ENCODE results near the gene CUL1.

CUL1 gene

DNA sequence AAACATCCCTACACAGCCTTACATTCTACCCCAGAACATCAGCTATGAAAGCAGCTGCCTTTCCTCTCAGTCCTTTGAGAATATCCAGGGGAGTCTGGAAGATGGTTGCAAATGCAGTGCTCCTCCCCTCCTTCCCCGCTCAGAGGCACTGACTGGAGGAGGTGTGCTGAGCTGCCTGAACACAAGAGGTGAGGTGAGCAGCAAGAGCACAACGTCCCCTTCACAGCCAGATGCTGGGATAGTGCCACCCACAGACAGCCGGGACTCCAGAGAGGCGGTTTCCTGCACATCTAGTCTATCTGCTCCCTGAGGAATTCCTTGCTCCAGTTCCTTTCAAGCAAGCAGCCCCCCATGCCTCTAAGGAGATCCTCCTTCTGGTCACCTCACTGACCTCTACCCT lies 111.2 kb downstream of the CUL1 start:
- no peak for DNase-seq

DNA sequence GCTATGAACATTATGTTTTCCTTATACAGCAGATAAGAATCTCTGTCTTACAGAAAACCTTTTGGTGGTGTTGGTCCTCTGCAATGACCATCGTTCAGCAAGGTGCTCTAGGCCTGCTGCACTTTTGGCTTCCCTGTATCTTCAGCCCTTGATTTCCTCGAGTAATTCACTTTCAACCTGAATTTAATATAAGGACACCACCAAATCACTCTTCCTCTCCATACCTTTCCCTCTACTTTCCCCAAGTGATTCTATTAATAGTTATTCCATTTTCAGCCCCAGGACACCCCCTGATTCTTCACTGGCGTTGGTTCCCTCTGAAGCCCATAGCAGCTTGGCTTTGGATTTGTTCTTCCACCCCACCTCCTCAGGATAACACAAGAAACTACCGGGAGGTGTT lies 113.2 kb downstream of the CUL1 start:
- no peak for DNase-seq

DNA sequence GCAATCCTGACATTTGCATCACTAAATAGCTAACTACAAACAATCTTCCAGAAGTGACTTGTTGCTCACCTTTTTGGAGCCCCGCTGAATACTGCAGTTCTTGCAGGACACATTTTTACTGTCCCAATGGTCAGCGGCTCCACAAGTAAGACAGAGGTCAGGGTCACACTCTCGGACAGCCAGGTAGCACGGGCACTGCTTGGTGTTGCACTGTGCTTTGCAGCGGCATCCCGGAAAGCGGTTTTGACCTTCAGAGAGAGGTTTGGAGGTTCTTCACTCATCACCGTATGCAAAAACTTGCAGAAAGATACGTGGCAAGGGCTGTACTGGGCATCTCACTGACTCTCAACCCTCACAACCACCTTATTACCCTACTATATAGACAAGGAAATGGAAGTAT lies 115.2 kb downstream of the CUL1 start:
- DNase-seq, result no peak

DNA sequence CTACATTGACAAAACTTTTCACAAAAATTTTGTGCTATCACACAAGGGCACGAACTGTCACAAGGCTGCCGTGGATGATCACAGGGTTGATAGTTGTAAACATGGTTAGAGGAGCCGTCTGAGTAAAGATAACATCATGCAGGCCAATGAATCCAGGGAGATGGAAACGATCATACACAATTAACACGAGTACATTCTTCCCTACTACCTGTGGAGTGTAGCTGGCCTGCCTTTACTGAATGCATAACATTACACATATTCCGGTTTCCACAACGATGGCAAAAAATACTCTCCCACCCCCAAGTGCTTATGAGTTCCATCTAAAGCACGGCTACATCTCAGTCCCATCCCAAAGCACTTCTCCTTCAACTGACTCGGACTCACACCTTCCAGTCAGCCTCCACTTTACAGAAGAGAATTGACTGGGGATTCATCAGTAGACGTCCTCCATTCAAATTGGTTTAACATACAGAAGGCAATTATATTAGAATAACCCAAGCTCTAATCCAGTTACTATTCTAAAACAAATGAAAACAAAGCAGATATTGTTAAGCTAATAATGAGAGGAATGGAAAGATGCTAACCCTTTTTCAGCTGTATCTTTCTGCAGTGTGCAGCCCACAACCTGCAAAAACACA lies 116.3 kb downstream of the CUL1 start:
- no peak for DNase-seq

DNA sequence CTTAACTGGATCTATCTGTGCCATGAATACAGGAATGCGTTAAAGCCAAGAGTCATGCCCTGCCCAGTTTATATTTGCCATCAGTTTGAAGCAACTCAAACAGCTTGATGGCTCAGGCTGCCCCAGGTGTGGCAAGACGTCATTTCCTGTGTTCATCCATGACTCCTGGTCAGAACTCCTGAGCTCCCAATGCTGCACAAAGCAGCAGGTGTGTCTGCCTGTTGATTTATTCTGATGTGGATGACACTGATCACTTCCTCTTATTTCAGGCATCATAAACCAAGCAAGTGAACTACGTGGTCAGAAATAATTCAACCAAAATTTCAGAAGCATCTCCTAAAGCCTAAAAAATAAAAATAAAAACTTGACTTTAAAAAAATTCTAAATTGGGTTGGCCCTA lies 116.9 kb downstream of the CUL1 start:
- no peak for DNase-seq

DNA sequence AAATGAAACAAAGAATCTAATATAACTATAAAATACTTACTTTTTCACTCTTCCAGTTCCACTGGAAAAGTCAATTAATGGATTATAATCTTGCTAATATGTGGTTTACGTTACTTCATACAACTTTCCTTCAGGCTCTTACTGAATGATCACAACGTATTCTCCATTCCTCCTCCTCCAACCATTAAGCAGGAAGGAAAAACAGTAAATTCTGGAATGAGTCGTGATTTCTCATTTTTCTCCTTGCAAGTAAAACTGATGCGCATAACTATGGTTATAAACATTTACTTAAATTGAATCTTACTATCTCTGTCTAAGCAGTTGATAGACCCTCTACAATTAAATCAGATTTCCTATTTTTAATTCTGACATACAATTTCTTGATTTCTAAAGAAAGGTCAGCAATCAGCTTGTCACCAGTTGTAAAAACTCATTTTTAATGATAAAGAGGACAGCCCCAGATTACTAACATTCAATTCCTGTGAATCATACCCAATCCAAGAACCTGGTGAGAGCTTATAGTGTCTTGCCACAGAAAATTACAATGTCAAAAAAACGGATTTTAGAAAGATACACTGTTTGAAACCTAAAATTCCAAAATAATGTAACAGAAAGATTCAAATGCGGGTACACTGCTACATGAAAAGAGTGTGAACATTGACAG lies 121.1 kb downstream of the CUL1 start:
- no peak for DNase-seq

DNA sequence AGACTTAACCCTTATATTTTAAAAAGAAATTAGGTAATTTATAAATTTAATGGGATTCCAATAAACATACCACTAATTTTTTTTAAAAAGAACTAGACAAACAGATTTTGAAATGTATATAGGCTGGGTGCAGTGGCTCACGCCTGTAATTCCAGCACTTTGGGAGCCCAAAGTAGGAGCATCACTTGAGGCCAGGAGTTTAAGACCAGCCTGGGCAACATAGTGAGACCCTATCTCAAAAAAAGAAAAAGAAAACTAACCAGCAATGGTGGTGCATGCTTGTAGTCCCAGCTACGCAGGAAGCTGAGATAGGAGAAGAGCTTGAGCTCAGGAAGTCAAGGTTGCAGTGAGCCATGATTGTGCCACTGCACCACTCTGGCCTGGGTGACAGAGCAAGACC lies 122.7 kb downstream of the CUL1 start:
- DNase-seq, result no peak

DNA sequence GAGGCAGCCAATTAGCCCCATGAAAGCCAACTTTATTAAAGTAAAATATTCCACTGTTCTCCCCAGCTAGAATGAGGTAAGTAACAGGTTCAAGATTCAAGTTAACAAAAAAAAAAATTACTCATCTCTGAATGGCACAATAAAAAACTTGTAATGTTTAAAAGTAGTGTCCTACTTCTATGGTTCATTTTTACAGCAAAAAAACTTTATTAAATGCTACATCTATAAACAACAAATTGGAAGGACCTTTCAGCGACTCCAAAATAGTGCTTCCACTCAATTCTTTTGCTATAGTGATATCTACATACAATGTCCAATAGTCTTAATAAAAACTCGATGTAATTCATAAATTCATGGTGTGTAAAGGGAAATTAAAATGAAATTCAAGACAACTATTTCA lies 126.2 kb downstream of the CUL1 start:
- no peak for DNase-seq

DNA sequence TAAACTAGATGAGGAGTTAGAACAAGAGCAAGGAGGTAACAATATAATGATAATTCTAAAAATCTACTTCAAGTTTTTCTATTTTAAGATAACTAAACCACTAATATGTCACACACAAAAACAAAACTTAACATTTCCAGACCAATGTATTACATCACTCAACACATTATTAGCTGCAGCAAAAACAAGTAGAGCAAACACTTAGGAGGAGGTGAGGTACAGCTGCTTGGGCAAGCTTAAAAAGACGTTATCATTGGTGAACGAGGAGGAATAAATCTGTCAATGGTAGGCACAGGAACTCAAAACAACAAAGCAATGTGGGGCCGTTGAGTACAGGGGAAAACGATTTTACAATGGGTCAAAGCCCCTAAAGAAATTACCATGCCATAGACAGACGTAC lies 126.6 kb downstream of the CUL1 start:
- no peak for DNase-seq

DNA sequence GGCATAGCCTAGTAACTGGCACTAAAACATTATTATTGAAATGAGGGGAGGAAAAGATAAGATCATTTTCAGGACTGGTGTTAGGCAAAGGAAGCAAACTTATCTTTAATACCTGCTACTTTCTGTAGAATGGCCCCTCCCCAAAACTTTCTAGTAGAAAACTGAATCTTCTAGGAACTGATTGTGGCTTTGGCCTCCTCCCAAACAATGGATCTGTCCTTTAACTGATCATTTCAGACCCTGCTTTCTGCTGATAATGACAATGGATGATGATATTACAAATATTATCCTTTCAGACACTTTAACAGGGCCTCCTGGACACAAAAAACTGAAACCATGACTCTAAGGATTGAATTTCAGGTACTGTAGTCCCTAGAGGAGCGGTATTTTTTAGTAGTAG lies 130.3 kb downstream of the CUL1 start:
- no peak for DNase-seq

DNA sequence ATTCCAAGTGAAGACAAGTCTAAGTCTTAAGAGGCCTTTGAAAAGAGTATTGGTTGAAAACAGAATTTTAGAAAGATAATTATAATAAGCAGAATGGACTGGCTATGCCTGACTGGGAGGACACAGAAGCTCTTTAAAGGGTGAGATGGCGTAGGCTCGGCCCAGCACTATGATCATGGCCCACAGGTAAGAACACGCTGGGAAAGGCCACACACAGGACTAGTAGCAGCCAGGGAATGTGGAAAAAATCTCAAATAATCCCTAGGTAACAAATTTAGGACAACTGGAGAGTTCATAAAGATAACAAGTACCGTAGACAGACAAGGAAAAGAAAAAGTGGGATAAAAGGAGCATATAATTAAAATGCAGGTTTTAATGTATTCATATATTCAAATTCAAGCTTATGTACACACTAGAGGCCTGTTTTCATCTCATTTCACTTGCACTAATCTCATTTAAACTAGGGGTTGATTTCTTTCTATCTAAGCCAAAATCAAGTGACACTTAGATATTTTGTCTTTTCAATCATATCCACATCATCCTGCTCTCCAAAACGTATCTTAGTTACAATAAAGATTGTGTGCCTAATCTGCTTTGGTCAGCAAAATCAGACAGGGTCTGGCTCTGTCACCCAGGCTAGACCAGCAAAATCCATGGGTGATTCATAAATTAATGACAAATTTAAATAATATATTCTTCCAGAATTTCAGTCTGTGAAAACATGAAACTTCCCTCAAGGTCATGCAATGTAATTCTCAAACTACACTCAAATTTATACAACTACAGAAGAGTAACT lies 132.4 kb downstream of the CUL1 start:
- no peak for DNase-seq

DNA sequence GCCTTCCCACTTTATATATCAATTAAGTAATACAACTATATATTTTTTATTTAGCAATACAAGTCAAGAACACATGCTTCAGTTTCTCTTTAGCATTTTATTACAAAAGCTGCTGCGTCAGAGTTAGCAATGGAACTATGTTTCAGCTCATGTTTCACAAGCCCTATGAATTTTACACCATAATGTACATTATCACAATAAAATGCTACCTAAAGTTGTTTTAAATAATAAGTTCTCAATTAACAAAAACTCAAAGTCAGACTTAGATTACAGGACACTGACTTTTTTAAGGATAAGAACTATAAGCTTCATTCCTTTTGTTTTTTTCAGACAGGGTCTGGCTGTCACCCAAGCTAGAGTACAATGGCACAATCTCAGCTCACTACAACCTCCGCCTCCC lies 133.1 kb downstream of the CUL1 start:
- DNase-seq, result no peak

DNA sequence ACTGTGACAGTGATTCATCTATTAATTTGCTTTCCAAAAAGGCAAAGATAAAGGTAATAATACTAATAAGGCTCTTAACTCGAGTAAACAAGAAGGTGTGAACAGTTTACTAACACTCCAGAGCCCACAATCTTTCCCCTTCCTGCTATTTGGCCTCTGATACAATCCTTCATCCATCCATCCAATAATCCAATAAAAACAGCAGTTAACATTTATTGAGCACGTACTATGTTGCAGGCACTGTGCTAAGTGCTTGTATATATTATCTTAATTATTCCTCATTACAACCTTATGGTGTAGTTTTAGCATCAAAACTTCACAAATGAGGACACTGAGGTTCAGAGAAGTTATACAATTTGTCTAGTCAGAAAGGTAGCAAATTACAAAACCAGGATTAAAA lies 135.9 kb downstream of the CUL1 start:
- DNase-seq, result no peak

DNA sequence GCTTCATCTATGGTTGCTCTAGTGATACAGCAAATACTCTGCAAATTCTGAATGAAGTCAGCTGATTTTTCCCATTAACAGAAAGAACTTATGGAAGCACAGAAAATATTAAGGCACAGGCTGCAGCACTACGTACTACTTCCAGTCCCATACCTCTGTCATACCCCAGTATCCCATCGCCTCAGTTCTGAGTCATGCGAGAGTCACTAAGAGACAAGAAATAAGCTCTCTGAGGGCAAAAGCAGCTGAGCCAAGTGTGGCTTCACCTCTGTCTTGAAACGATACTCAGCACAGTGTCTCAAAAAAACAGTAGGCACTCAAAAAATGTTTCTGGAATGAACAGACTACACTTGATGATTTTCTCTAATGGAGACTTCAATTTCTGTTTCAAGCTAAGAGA lies 137.2 kb downstream of the CUL1 start:
- no peak for DNase-seq

DNA sequence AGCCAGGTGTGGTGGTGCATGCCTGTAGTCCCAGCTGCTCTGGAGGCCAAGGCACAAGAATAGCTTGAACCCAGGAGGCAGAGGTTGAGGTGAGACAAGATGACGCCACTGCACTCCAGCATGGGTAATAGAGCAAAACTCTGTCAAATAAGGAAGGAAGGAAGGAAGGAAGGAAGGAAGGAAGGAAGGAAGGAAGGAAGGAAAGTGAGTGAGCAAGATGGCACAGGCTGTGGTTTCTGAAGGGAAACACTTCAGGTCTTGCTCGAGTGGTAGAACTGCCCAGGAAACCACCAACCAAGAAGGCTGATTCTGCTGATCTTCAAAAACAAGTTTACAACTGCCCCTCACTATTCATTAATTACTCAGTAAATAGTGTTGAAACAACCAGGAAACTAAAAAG lies 140.2 kb downstream of the CUL1 start:
- DNase-seq, result no peak

DNA sequence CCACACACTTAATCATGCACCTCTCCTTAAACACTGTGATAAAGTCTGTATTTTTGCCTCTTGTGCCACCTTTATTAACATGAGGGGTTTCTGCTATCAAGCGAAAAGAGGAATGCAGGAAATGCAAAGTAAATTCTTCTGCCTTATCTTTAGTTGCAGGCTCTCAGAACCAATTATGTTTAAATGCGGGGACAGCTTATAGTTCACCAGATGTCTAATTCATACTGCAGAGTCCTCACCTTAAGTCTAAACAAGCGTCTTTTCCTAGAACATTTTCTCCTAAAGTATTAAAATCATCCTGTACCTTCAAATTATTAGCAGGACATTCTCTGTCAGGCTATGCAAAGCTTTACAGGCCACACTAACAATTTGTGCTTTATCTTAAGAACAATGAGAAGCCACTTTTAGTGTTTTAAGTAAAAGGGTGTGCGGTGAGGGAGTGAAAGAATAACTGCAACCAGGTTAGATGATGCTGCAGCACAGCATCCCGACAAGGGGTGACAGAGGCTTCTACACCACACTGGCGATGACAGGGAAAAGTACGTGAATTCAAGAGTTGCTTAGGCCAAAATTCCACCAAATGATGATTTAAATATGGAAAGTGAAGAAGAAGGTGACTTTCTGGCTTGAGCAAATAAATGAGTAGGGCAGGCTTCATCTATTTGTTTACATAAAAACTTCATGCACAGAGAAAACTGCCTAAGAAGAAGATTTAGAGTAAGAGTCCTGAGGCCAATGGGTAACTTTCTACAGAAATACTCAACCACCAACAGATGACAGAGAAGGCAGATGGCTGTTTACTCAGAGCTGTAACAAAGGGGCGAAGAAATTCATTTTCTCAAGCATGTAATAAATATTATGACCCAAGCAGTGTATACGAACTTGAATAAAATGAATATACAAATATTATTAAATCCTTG lies 149.4 kb downstream of the CUL1 start:
- DNase-seq, result no peak

DNA sequence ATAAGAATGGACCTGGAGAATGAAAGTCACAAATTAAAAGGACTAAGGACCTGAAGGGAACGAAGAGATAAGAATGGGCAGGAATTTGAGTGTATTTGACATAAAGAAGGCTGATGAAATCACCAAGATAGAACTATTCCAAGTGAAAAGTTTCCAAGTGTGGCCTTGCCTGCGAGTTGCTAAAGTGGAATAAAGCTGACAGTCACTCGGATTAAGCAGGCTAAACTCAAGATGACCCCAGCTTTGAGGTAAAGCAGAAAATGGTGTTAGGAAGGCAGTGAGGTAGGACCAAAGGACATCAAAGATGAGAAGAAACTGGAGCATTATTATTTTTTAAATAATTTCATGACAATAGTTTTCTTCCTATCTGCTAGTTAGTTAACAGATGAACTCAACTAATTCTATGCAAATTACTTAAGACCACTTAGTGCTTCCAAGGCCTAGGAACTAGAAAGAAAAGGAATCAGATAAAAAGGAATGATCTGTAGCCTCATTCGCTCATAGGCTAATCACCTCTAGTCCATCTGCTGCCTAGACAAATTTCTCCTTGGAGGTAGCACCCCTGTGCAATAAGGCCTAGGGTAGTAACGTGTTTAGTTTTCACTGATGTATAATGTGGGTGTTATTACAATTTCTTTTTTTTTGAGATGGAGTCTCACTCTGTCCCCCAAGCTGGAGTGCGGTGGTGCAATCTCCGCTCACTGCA lies 150.8 kb downstream of the CUL1 start:
- DNase-seq, result no peak

DNA sequence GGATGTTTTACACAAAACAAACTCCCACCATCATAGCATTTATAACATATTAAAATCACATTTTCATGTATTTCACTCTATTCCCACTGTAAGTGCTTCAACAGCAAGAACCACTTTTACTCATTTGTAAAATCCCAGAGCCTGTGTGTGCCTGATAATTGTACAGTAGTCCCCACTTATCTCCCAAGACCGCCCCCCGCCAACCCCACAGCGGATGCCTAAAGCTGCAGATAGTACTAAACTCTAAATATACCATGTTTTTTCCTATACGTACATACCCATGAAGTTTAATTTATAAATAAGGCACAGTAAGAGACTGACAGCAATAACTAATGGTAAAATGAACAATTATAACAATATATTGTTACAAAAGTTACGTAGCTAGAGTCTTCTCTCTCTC lies 151.9 kb downstream of the CUL1 start:
- DNase-seq, result no peak
